Cerebellar nuclear complex (tissue), 1 donor: ENCODE results near the gene MED17.

Experiments used
- DNase-seq, 2 experiments: peaks; one replicate each; lab custom pipeline; 2025; lab: John Stamatoyannopoulos, UW

Gene MED17

DNA sequence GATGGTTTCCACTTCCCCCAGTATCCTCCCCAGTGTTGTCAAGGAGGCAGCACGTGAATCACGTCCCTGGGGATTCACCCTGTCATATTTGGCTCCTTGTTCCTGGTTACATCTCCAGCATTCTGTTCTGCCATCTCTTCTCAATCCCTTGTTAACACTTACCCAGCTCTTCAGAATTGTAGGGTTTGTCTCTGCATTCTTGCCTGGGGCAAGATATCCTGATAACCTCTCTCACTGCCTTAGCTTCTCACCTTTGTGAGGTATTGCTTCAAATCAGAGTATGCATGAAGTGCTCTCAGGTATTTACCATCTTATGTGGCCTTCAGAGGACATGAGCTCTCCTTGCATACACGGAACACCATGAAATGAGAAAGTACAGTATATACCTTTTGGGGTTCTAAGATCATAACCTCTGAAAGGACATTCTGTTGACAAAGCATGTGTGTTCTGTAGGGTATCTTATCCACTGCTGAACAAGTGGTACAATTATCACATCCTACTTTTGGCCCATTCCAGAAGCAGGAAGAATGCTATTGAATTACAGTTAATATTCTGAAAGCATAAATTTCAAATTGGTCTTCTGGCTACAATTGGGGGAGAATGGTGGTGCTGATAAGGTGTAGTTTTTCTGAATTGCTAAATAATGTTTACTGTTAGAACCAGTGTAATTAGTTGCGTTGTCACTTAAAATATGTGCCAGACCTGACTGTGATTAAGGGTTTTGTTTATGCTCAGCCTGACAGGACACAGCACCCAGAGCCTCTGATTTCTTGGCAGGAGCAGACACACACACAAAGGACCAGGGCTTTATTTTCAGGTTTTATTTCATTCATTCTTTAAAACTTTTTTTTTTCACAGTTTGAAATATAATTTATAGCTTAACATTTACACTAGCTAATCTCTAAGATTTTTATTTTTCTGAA lies 33.6 kb downstream of the MED17 start:
- no peak for DNase-seq

- DNase-seq, result no peak
These were observed 36.0 kb downstream of the MED17 start for GRCh38 chr11:93819966-93820695.

GRCh38 chr11:93820847-93821246 lies 36.8 kb downstream of the MED17 start:
- DNase-seq, result no peak

DNA sequence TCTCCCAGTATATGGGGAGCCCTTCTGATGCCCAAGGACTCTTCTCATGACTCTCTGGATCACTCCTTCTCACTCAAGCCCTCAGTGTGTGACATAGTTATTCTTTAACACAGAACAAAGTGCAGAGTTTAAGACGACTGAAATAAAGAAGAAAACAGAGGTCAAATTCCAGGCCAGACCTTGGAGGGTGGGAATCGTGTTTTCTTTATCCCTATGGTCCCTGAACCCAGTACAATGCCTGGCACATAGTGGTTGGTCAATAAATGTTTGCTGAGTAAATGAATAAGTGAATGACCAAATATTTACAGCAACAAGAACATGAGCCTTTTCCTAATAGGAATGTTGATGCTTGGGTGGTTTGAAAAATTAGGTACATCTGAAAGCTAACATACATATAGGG lies 37.5 kb downstream of the MED17 start:
- DNase-seq, result no peak

GRCh38 chr11:93822359-93822758 lies 38.3 kb downstream of the MED17 start:
- DNase-seq, result no peak

- no peak for DNase-seq
These were observed 39.1 kb downstream of the MED17 start for GRCh38 chr11:93823210-93823609.

- DNase-seq, result no peak
These were observed 43.3 kb downstream of the MED17 start for GRCh38 chr11:93827363-93827762.

DNA sequence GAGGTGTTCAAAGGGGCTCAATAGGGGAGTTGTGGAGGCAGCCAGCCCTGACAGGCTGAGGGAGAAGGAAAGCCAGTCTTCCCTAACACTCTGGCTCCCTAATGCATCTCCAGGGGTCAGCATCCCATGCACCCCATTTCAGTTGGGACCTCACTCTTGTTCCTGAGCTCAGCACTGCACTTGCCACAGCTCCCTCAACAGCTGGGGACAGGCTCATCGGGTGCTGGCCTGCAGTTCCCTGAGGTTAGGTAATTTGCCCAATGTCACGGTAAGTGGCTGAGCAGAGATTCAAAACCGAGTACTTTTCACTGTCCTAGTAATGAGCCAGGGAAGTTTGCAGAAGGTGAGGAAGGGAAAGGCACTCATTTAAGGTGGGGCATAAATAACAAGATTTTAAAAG lies 45.5 kb downstream of the MED17 start:
- no peak for DNase-seq

- DNase-seq, result no peak
These were observed 47.5 kb downstream of the MED17 start for GRCh38 chr11:93831343-93832127.

GRCh38 chr11:93832780-93833179 lies 48.7 kb downstream of the MED17 start:
- no peak for DNase-seq

DNA sequence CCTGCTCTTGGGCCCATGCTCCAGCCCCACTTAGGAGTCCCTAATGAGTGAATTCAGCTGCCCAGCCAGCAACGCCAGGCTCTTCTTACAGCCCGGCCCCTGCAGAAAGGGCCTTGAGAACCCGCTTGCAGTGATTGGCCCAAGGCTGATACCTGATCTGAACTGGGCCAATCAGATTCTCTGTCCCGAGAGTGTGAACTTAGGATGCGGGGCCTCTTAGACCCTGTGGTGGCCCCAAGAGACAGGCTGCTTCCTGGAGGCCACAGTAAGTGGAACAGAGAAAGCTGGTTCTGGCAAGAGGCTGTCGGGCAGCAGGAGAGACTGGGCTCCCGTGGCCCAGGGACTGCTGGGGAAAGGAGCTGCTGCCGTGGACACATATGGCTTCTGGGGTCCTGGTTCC lies 54.9 kb downstream of the MED17 start:
- no peak for DNase-seq

GRCh38 chr11:93840180-93840579 lies 56.1 kb downstream of the MED17 start:
- DNase-seq, result no peak

- no peak for DNase-seq
These were observed 56.9 kb downstream of the MED17 start for GRCh38 chr11:93840981-93841380.

GRCh38 chr11:93841446-93841845 lies 57.4 kb downstream of the MED17 start:
- DNase-seq, result no peak

GRCh38 chr11:93842034-93842433 lies 58.0 kb downstream of the MED17 start:
- DNase-seq, result no peak

GRCh38 chr11:93842461-93842860 lies 58.4 kb downstream of the MED17 start:
- DNase-seq, result no peak

DNA sequence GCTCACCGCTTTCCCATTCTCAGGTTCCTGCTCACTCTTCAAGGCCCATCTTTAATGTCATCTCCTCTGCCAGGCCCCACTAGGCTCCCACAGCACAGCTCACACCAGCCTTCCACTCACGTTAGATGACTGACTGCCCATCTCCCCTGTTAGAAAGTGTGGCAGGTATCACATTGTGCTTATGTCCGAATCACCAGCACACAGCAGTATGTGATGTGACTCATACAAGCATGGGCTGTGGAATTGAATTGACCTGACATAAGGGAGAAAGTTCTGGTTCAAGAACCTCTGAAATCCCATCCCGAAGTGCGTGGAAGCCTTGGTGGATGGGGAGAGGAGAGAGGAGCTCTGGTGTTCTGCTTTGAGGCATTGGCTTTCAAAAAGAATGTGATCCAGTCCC lies 59.8 kb downstream of the MED17 start:
- no peak for DNase-seq

DNA sequence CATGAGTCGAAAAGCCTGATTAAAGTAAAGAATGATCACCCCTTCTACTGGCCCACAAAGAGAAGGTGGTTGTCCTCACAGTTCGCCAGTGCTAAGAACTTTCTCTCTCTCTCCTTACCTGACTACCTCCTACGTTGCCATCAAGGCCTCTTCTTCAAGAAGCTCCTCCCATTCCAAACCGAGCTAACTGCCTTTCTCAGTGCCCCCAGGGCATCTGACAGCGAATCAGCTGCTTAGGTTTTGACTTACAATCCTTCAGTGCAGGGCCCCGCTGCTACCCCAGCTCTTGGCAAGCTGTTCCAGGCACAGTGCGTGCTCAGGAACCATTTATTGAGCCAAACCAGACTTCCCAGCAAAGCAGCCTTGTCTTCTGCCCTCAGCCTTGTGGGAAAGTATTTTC lies 60.5 kb downstream of the MED17 start:
- no peak for DNase-seq

GRCh38 chr11:93845181-93846092 lies 61.4 kb downstream of the MED17 start:
- no peak for DNase-seq

DNA sequence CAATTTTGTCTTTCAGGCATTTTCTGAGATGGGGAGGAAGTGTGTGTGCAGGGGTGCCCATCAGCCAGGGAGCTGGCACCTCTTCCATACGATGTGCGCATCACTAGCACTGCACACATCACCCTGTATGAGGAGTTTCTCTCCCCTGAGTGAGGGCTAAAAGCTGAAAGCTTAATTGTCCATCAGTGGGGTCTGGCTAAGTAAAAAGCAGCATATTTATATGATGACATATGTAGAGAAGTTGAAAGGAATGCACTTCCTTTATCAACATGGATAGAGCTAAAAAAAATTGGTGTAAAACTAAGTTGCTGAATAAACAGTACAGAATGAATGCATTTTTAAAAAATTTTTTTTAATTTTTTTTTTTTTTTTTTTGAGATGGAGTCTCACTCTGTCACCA lies 62.3 kb downstream of the MED17 start:
- DNase-seq, result no peak

- DNase-seq, result no peak
These were observed 65.1 kb downstream of the MED17 start for GRCh38 chr11:93849201-93849600.
